IMR-90 (cell line): ENCODE results near the gene TPI1. TPM values are rescaled to one million over a fixed set of nuclear protein-coding genes. Genes with fewer than 3 reads are reported as not detected.

Experiments
- ATAC-seq: fragments of 200-7000 bp; cut with Tn5 transposase; 2 replicates; pipeline ENCODE4 v1.9.1; 2020; ENCODE audit warnings: low read depth, mild to moderate bottlenecking, moderate library complexity
- BruUV-seq: library from RNA; stranded (reverse); fragments of 400-500 nt; replicated peaks from 2 replicates; lab custom pipeline; 2021; lab: Mats Ljungman, UMichigan
- CTCF ChIA-PET: fragments of 300-600 bp; formaldehyde crosslinking; extraction: SDS; loops from one replicate; lab custom pipeline; 2021; ENCODE audit warnings: antibody characterized with exemption; lab: Yijun Ruan, JAX
- POLR2A ChIA-PET: fragments of 300-600 bp; sonication (Branson Sonifier 250); formaldehyde crosslinking; loops from one replicate; lab custom pipeline; 2022; ENCODE audit warnings: antibody characterized with exemption; ENCODE audit not compliant: unreplicated experiment; lab: Charles Lee
- DNase-seq: peaks from one replicate; pipeline ENCODE4 v3.0.0; 2013
- H2AFZ ChIP-seq: replicated peaks from 2 replicates; pipeline ENCODE3; 2013; ENCODE audit warnings: low read length, mild to moderate bottlenecking; ENCODE audit not compliant: poor library complexity
- H2AK5ac ChIP-seq: 2 replicates; pipeline ENCODE4 v1.6.1; 2013; ENCODE audit warnings: low read depth, low read length, inconsistent platforms
- H2AK9ac ChIP-seq: replicated peaks from 2 replicates; pipeline ENCODE3; 2013; ENCODE audit warnings: mild to moderate bottlenecking, low read depth, low read length, moderate library complexity; ENCODE audit not compliant: poor library complexity
- H2BK120ac ChIP-seq: 2 replicates; pipeline ENCODE4 v1.6.1; 2013; ENCODE audit warnings: low read depth, low read length, inconsistent platforms
- H2BK15ac ChIP-seq: 3 replicates; pipeline ENCODE4 v1.6.1; 2013; ENCODE audit warnings: low read depth, low read length, inconsistent platforms
- H2BK20ac ChIP-seq: 2 replicates; pipeline ENCODE4 v1.6.1; 2013; ENCODE audit warnings: low read depth, mild to moderate bottlenecking, inconsistent platforms, low read length, moderate library complexity
- H2BK5ac ChIP-seq: 2 replicates; pipeline ENCODE4 v1.6.1; 2013; ENCODE audit warnings: mild to moderate bottlenecking, low read depth, low read length, inconsistent platforms; ENCODE audit not compliant: poor library complexity, severe bottlenecking
- H3K14ac ChIP-seq: replicated peaks from 2 replicates; pipeline ENCODE4 v1.6.1; 2013; ENCODE audit warnings: low read depth, low read length, inconsistent platforms
- H3K18ac ChIP-seq: 2 replicates; pipeline ENCODE4 v1.6.1; 2013; ENCODE audit warnings: low read depth, low read length, control low read depth
- H3K23ac ChIP-seq: 2 replicates; pipeline ENCODE4 v1.6.1; 2013; ENCODE audit warnings: low read depth, low read length, inconsistent platforms
- H3K27ac ChIP-seq: 2 replicates; pipeline ENCODE4 v1.5.1; 2013; ENCODE audit warnings: mild to moderate bottlenecking, control low read depth, low read length; ENCODE audit not compliant: insufficient read depth
- H3K27me3 ChIP-seq: 2 replicates; pipeline ENCODE4 v1.6.1; 2013; ENCODE audit warnings: low read length; ENCODE audit not compliant: control insufficient read depth, insufficient read depth
- H3K36me3 ChIP-seq: 2 replicates; pipeline ENCODE4 v1.6.1; 2013; ENCODE audit warnings: low read length, mixed read lengths; ENCODE audit not compliant: control insufficient read depth, insufficient read depth
- H3K4ac ChIP-seq: 2 replicates; pipeline ENCODE4 v1.6.1; 2013; ENCODE audit warnings: low read depth, low read length, inconsistent platforms
- H3K4me1 ChIP-seq: 2 replicates; pipeline ENCODE4 v1.6.1; 2013; ENCODE audit warnings: low read length, mixed read lengths; ENCODE audit not compliant: control insufficient read depth, insufficient read depth
- H3K4me2 ChIP-seq: 2 replicates; pipeline ENCODE4 v1.6.1; 2013; ENCODE audit warnings: low read depth, mild to moderate bottlenecking, control low read depth, low read length, moderate library complexity
- H3K4me3 ChIP-seq: 2 replicates; pipeline ENCODE4 v1.5.1; 2013; ENCODE audit warnings: low read depth, mild to moderate bottlenecking, control low read depth, low read length, moderate library complexity; ENCODE audit not compliant: insufficient read depth
- H3K56ac ChIP-seq: 2 replicates; pipeline ENCODE4 v1.6.1; 2013; ENCODE audit warnings: low read length, inconsistent platforms; ENCODE audit not compliant: insufficient read depth; ENCODE audit errors: extremely low read depth
- H3K79me1 ChIP-seq, 2 experiments: 2 replicates each; pipeline ENCODE4 v1.6.1; 2013; ENCODE audit warnings: low read length in 2 of 2, inconsistent platforms in 1 of 2, low read depth in 1 of 2
- H3K9ac ChIP-seq: 2 replicates; pipeline ENCODE4 v1.6.1; 2013; ENCODE audit warnings: low read depth, low read length, control low read depth
- H3K9me1 ChIP-seq: 2 replicates; pipeline ENCODE4 v1.6.1; 2013; ENCODE audit warnings: low read length, inconsistent platforms; ENCODE audit not compliant: insufficient read depth
- H3K9me3 ChIP-seq: 2 replicates; pipeline ENCODE4 v1.6.1; 2013; ENCODE audit warnings: low read length; ENCODE audit not compliant: control insufficient read depth, insufficient read depth
- H4K20me1 ChIP-seq: 2 replicates; pipeline ENCODE4 v1.6.1; 2013; ENCODE audit warnings: low read length, inconsistent platforms; ENCODE audit not compliant: insufficient read depth
- H4K5ac ChIP-seq: 2 replicates; pipeline ENCODE4 v1.6.1; 2013; ENCODE audit warnings: mild to moderate bottlenecking, low read depth, low read length, control low read depth
- H4K8ac ChIP-seq, 2 experiments: 2 replicates each; pipeline ENCODE4 v1.6.1; 2013; ENCODE audit warnings: low read depth in 2 of 2, low read length in 2 of 2, control low read depth in 1 of 2, inconsistent platforms in 1 of 2
- H4K91ac ChIP-seq: 2 replicates; pipeline ENCODE4 v1.6.1; 2013; ENCODE audit warnings: low read depth, low read length, inconsistent platforms; ENCODE audit not compliant: insufficient read depth
- BHLHE40 ChIP-seq: fragments of 150-350 bp; IDR thresholded peaks from 2 replicates; pipeline ENCODE4 v1.6.1; 2016; ENCODE audit warnings: mild to moderate bottlenecking, low read depth, low read length
- CEBPB ChIP-seq: IDR thresholded peaks from 2 replicates; pipeline ENCODE4 v1.6.1; 2012; ENCODE audit warnings: low read depth, low read length, improper control_type of control experiment
- CHD1 ChIP-seq: IDR thresholded peaks from 2 replicates; pipeline ENCODE4 v1.6.1; 2012; ENCODE audit warnings: low read depth, low read length, improper control_type of control experiment
- CTCF ChIP-seq: conservative IDR thresholded peaks from 2 replicates; pipeline ENCODE4 v1.5.1; 2012; ENCODE audit warnings: mild to moderate bottlenecking, low read depth, low read length, improper control_type of control experiment
- ELK1 ChIP-seq: fragments of 150-350 bp; IDR thresholded peaks from 2 replicates; pipeline ENCODE4 v1.6.1; 2016; ENCODE audit warnings: low read depth, mild to moderate bottlenecking, low read length, moderate library complexity, borderline replicate concordance
- FOS ChIP-seq: fragments of 150-350 bp; IDR thresholded peaks from 2 replicates; pipeline ENCODE4 v1.6.1; 2016; ENCODE audit warnings: low read depth, low read length
- MAFK ChIP-seq: IDR thresholded peaks from 2 replicates; pipeline ENCODE4 v1.6.1; 2012; ENCODE audit warnings: low read depth, low read length, improper control_type of control experiment
- MAZ ChIP-seq: IDR thresholded peaks from 2 replicates; pipeline ENCODE4 v1.6.1; 2012; ENCODE audit warnings: low read depth, mild to moderate bottlenecking, low read length, improper control_type of control experiment, moderate library complexity, borderline replicate concordance
- MXI1 ChIP-seq: IDR thresholded peaks from 2 replicates; pipeline ENCODE4 v1.6.1; 2012; ENCODE audit warnings: low read depth, mild to moderate bottlenecking, low read length, moderate library complexity, borderline replicate concordance
- NFE2L2 ChIP-seq: fragments of 150-350 bp; IDR thresholded peaks from 2 replicates; pipeline ENCODE4 v1.6.1; 2016; ENCODE audit warnings: low read depth, mild to moderate bottlenecking, low read length
- POLR2A ChIP-seq: IDR thresholded peaks from 2 replicates; pipeline ENCODE4 v1.6.1; 2012; ENCODE audit warnings: mild to moderate bottlenecking, low read depth, low read length
- RAD21 ChIP-seq: IDR thresholded peaks from 2 replicates; pipeline ENCODE4 v1.6.1; 2012; ENCODE audit warnings: low read length, improper control_type of control experiment
- RCOR1 ChIP-seq: IDR thresholded peaks from 2 replicates; pipeline ENCODE4 v1.6.1; 2012; ENCODE audit warnings: mild to moderate bottlenecking, low read length, improper control_type of control experiment; ENCODE audit not compliant: insufficient replicate concordance
- RFX5 ChIP-seq: IDR thresholded peaks from 2 replicates; pipeline ENCODE4 v1.8.0; 2012; ENCODE audit warnings: low read depth, mild to moderate bottlenecking, low read length, moderate library complexity
- SMC3 ChIP-seq: fragments of 150-350 bp; IDR thresholded peaks from 2 replicates; pipeline ENCODE4 v1.6.1; 2016; ENCODE audit warnings: low read depth, mild to moderate bottlenecking, antibody characterized with exemption, low read length, moderate library complexity
- USF2 ChIP-seq: fragments of 150-350 bp; IDR thresholded peaks from 2 replicates; pipeline ENCODE4 v1.6.1; 2017; ENCODE audit warnings: mild to moderate bottlenecking, antibody characterized with exemption, low read length, low read depth
- WGBS, 2 experiments: methylation state at CpG; one replicate each; pipeline versions ENCODE4 v1.1.5 to v1.1.7; 2013; ENCODE audit warnings: missing lambda C conversion rate in 2 of 2; ENCODE audit not compliant: insufficient read length in 1 of 2; ENCODE audit errors: extremely low coverage in 2 of 2; 5-methylcytosine and 5-hydroxymethylcytosine counted together
- dilution Hi-C: fragments of 300-500 bp; cut with HindIII; formaldehyde crosslinking; loops from one replicate; pipeline ENCODE4 v1.14.3; 2018; ENCODE audit warnings: low sequenced_read_pairs; ENCODE audit not compliant: unreplicated experiment
- in situ Hi-C: fragments of 300-500 bp; cut with MboI; formaldehyde crosslinking; loops from 3 replicates; pipeline ENCODE4 v1.14.3; 2019; ENCODE audit warnings: low sequenced_read_pairs, inconsistent platforms, mixed read lengths
- intact Hi-C: fragments of 100-400 bp; cut with micrococcal nuclease; formaldehyde crosslinking; loops from 2 replicates; pipeline ENCODE4 v1.10.0; 2022
- polyA plus RNA-seq, 3 experiments: library from polyadenylated mRNA; depleted of rRNA; stranded (reverse); fragments of >200 nt; gene quantifications; 2 replicates each; pipeline ENCODE4 v1.2.3, GENCODE V29; 2012; ENCODE audit warnings: low replicate concordance in 1 of 3
- total RNA-seq: library from RNA; depleted of rRNA; stranded (reverse); fragments of >200 nt; gene quantifications from 2 replicates; pipeline ENCODE4 v1.2.3, GENCODE V29; 2012

TPI1 gene
- total and polyA plus RNA-seq, 2 of the 4 experiments (the other 2 are of a cell fraction): 1,995 to 2,176 TPM

GRCh38 chr12:6850796-6851152, 16.6 kb upstream of the TPI1 start:
- intact Hi-C loops: no loop called here
- no peak for DNase-seq

More at GRCh38 chr12:6850796-6851152, 16.6 kb upstream of the TPI1 start:
- H3K9me3 ChIP-seq: no peaks in the 10 kb centered on the region
- peak overlapping the region; percentile 78 for H2AK9ac ChIP-seq
- H3K56ac ChIP-seq: peak overlapping the region; percentile 58; the same call in 1 of the 2 replicates
- peak overlapping the region; percentile 36 for H2BK5ac ChIP-seq
- H3K18ac ChIP-seq: no peak overlapping the region
- H3K27ac ChIP-seq: peak overlapping the region; percentile 11; the same call in 1 of the 2 replicates
- H3K23ac ChIP-seq: no peak overlapping the region
- peaks cover 5% of the 10 kb centered on the region for H3K4me1 ChIP-seq
- H2BK20ac ChIP-seq: no peak overlapping the region
- H3K4me3 ChIP-seq: peak overlapping the region; percentile 25; the same call in 1 of the 2 replicates
- H4K8ac ChIP-seq: peak overlapping the region; percentile 2 to 19; a peak in 1 of 4 replicates
- H3K79me1 ChIP-seq: peaks cover 24 to 50% of the 10 kb centered on the region in 2 experiments
- BruUV-seq: no TSS peak
- in situ Hi-C loops: no loop called here
- H2AFZ ChIP-seq: peak overlapping the region; percentile 65
- H2BK120ac ChIP-seq: no peak overlapping the region
- POLR2A ChIA-PET: interaction anchor here (1.1 kb wide), 1 partner anchor 21 kb away, joined by 5 read pairs; no protein-coding TSS in a partner anchor
- CTCF ChIA-PET: interaction anchor here (0.6 to 3.3 kb wide), 4 partner anchors 15 to 1163 kb away, joined by 3 to 11 read pairs (median 6); partner anchors contain the start of gene SPSB2
- TF ChIP-seq BHLHE40 (no peak), FOS (no peak), MAFK (no peak), NFE2L2 (no peak), MXI1 (no peak), MAZ (no peak), CTCF (no peak), USF2 (no peak), POLR2A (no peak), RAD21 (no peak), RCOR1 (no peak), SMC3 (no peak), RFX5 (no peak), CHD1 (no peak), CEBPB (no peak), ELK1 (no peak)
- peak overlapping the region; percentile 69; the same call in 1 of the 2 replicates for H3K9ac ChIP-seq
- H3K9me1 ChIP-seq: no peaks in the 10 kb centered on the region
- ATAC-seq: no peak
- peak overlapping the region; percentile 28 for H3K4ac ChIP-seq
- dilution Hi-C loops: no loop called here
- H2BK15ac ChIP-seq: no peak overlapping the region
- H3K27me3 ChIP-seq: no peaks in the 10 kb centered on the region
- H2AK5ac ChIP-seq: peak overlapping the region; percentile 26
- H3K36me3 ChIP-seq: peaks cover 33% of the 10 kb centered on the region
- H3K14ac ChIP-seq: no peak overlapping the region
- peak overlapping the region; percentile 57; the same call in 1 of the 2 replicates for H4K91ac ChIP-seq
- no peak overlapping the region for H4K5ac ChIP-seq
- peak overlapping the region; percentile 10 for H3K4me2 ChIP-seq
- peaks cover 15% of the 10 kb centered on the region for H4K20me1 ChIP-seq
- 0% methylated on average over 2 of the region's 16 CpGs; no CpG with 5 or more reads in 1 of the 2 experiments for WGBS, 2 experiments
